GM18502 (cell line): ENCODE measurements around the gene ZNF528.

ENCODE experiments used
- ATAC-seq: cut with Tn5 transposase; IDR thresholded peaks from one replicate; pipeline ENCODE4 v1.9.1; 2021; ENCODE audit warnings: mild to moderate bottlenecking; ENCODE audit not compliant: unreplicated experiment, poor library complexity

The ZNF528 gene

DNA sequence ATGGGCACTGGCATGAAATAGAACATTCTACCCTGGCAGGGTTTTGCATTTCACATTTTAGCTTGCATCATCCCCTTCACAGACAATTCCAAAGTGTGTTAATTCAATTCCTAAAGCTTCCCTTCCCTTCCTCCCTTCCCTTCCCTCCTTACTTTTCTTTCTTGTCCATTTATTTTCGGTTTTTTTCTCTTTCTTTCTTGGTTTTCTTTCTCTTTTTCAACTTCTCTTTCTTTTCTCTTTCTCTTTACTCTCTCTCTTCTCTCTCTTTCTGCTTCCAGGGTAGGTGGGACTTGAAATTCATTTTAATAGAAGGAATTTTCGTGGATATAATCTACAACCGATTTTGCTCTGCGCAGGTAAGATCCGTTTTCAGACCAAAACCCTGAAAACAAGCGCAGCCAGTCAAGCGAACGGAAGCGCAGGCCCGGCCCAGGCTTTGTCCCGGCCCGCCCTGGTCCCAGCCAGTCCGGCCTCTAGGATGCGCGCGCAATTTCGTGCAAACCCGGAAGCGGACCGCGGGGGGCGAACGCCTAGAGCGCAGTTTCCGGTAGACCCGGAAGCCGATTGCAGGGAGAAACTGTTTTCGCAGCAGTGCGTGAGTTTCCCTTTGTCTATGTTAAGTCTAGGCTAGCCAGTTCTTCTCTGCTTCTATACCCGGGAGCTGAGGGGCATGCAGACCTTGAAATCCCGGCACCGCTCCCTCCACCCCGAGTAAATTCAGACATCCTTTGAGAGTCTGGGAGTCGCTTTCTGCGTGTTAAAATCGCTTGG, at the start of gene ZNF528:
TSS of gene ZNF528 (plus strand) at position 540 of the 771 bp plus-strand sequence. CDS start 4,165 bp downstream, outside the sequence.
- no peak for ATAC-seq

DNA sequence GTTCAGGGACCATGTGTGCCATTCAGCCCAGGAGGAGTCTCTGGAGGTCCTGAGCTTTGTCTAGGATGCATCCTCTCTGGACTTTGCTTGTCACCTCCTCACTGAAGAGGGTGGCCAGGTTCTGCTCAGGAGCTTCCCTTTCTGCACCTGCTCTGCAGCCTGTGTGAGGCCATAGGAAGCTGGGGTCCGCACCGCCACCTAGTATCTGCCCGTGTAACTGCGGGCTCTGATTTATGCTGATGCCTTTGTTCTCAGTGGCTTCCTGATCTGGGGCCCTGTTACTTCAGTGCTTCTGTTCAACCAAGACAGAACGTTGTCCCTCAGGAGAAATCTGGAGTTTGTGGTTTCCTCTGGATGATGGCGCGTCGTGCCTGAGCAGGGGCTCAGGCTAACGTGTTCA, 46.1 kb upstream of the ZNF528 start:
- no peak for ATAC-seq

- no peak for ATAC-seq
Measured at GRCh38 chr19:52366414-52366824, 31.2 kb upstream of the ZNF528 start.

DNA sequence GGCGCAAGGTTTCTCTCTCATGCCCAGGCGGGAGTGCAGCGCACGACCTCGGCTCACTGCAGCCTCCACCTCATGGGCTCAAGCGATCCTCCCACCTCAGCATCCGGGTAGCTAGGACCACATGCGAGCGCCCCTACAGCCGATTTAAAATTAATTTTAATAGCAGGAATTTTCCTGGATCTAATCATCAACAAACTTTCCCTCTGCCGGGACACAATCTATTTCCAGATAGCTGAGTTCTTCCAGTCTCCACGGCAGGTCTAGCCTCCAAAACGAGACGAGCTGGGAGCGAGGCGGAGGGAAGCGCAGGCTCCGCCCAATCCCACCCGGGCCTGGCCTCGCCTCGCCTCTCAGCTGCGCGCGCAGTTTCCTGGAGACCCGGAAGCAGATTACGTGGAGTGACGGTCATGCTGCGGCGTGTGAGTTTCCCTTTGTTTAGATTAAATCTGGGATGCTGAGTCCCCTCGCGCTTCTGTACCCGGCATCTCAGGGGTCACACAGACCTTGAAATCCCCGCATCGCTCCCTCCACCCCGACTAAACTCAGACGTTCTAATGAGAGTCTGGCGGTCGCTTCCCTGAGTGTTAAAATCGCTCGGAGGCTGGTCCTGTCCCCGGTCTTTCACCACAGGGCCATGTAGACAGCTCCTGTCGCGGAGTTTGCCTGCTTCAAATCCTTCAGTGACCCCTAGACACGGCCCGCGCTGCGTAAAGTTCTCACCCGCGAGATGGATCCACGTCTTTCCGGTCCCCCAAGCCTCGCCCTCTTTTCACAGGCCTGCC, 27.9 kb upstream of the ZNF528 start, which contains the start of gene ZNF880:
TSS of gene ZNF880 (plus strand) at position 365 of the 782 bp plus-strand sequence. CDS start at position 408, 43 bp downstream.
- no peak for ATAC-seq

DNA sequence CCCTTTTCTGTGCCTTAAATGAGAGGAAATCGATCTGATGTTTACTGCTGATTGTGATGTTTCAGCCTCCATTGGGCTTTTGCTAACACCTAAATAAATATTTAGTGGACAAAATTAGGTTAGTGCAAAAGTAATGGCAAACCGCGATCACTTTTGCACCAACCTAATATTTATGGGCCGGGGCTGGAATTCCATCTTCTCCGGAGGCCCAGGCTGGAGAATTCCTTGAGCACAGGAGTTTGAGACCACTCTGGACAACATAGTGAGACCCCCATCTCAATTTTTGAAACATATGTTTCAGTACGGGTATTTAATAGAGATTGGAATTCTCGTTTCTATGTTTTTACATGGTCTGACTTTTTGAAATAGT, 27.3 kb upstream of the ZNF528 start:
- ATAC-seq = no peak

DNA sequence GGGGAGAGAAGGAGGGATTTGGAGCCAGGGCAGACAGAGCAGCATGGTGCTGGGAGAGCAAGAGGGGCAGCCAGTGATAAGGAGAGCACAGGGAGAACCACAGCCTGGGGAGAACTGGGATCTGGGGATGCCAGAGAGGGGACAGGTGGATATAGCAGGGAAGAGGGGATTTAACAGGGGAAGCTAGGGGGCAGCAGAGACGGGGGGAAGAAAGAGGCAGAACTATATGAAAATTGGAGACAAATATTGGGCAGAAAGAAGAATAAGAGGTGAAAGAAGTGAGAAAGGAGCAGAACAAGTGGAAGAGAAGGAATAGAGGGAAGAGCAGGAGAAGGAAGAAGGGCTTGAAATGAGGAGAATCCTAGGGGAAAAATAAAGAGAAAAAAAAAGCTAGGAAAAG, 6.5 kb upstream of the ZNF528 start:
- ATAC-seq = no peak

DNA sequence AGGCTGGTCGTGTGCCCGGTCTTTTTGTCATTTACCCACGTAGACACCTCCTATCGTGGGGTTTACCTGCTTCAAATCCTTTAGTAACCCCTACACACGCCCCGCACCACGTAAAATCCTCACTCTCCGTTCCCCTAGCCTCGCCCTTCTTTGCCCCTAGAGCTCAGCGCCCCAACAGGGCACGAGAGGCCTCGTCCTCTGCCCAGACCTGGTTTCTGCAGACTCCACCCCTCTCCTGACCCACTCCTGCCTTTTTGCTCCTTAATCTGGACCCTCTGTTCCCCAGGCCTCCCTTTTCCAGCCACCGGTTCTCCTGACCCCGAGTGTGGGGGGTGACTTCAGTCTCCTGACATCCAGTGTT, 412 bp downstream of the ZNF528 start:
- no peak for ATAC-seq

DNA sequence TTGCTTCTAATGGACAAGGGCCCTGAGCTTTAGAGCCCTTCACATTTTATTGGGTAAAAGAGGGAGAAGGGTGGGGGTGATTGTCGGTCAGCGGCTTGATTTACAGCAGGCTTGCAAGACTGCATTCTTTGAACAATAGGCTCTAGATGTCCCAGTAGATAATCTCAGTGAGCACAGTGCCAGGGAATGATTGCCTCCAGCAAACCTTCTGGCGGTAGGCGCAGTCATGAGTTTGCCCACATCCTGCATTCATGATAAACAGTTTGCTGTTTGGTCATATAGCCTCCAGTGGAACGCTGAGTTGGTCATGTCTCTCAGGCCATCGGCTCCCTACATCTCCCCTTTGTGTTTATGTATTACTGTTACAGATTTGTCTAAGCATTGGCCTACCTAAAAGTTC, 12.6 kb downstream of the ZNF528 start:
- ATAC-seq = no peak

- ATAC-seq = no peak
Measured at GRCh38 chr19:52415711-52416110, 18.1 kb downstream of the ZNF528 start.

DNA sequence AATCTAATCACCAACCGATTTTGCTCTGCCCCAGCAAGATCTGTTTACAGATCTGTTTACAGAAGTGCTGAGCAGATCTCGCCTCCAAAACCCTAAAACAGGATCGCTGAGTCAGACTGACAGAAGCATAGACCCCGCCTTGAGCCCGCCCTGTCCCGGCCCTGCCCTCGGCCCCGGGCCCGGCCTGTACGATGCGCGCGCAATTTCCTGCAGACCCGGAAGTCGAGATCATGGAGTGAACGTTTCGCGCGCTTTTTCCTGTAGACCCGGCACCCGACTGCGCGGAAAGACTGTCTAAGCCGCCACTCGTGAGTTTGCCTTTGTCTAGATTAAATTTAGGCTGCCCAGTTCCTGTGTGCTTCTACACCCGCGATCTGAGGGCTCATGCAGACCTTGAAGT, 31.3 kb downstream of the ZNF528 start, which contains the start of gene ZNF534:
TSS of gene ZNF534 (plus strand) at position 212 of the 400 bp plus-strand sequence. CDS start 2,327 bp downstream, outside the sequence.
- no peak for ATAC-seq

DNA sequence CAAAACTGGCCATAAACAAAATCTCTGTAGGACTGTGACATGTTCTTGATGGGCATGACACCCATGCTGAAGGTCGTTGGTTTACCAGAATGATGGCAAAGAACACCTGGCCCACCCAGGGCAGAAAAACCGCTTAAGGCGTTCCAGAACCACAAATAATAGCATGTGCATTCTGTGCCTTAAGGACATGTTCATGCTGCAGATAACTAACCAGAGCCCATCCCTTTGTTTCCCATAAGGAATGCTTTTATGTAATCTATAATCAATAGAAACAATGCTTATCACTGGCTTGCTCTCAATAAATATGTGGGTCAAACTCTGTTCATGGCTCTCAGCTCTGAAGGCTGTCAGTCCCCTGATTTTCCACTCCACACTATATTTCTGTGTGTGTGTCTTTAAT, 44.5 kb downstream of the ZNF528 start:
- ATAC-seq = no peak

GRCh38 chr19:52444506-52444905, 46.9 kb downstream of the ZNF528 start:
- ATAC-seq = no peak

DNA sequence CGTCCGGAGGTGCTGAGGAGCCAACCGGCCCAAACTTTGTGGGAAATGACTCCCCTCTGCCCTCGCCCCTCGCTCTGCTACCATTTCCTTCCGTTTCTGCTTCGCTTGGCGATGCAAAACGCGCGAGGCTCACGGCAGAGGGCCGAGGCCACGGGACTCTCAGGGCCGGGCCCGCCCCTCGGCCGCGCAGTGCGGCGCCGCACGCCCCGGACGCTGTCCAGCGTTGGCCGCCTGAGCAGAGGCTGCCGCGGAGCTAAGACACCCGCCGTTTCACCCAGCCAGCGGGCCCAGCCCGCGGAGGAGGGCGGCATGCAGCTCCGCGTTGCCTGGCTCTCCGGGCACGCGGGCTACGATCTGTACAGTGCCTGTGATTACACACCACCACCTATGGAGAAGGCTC, 53.6 kb downstream of the ZNF528 start:
- no peak for ATAC-seq

GRCh38 chr19:52453324-52454094, 55.9 kb downstream of the ZNF528 start, which contains the start of gene ZNF578:
TSS of gene ZNF578 (plus strand) at chr19:52453553. CDS start at chr19:52501846, 48,293 bp downstream.
- ATAC-seq = no peak

- no peak for ATAC-seq
Measured at GRCh38 chr19:52464798-52465470, 67.3 kb downstream of the ZNF528 start.
